ENCODE measurements around the gene FAM171A1.

- TF ChIP-seq CTCF (IDR thresholded peaks at IDR 0.05), result no peak
- TF ChIP-seq EZH2 (IDR thresholded peaks at IDR 0.05; ENCODE audit: borderline replicate concordance, insufficient read depth, low read depth, low read length, poor library complexity, severe bottlenecking), result no peak
These were observed 1.6 kb downstream of the FAM171A1 start for GRCh38 chr10:15369256-15370211.
